ENCODE measurements around the gene OPTC.

The OPTC gene

DNA sequence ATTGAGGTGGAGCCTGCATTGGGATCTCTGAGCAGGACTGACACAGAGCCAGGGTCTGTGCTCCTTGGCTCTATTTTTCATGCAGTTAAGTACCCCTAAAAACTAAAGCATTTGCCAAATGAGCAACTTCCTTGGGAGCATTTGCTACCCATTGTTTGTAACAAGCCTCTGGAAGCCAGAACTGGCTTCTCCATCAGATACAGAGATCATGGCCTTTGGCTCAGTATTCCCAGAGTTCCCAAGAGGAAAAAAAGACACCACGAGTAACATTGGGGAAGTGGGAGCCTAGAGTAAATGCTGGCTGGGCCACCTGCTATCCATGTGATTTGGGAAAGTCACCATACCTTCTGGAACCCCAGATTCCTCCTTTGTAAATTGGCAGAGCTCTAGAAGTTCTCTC, 44.8 kb downstream of the OPTC start:
- no peak overlapping the region for H3K4me3 Mint-ChIP-seq
- no peaks in the 10 kb centered on the region for H3K27me3 Mint-ChIP-seq
- no peaks in the 10 kb centered on the region for H3K9me3 Mint-ChIP-seq (ENCODE audit: low read depth)
- H3K36me3 Mint-ChIP-seq: no peaks in the 10 kb centered on the region
- no peak overlapping the region for H3K27ac Mint-ChIP-seq
- no peaks in the 10 kb centered on the region for H3K4me1 Mint-ChIP-seq (ENCODE audit: low read depth)

DNA sequence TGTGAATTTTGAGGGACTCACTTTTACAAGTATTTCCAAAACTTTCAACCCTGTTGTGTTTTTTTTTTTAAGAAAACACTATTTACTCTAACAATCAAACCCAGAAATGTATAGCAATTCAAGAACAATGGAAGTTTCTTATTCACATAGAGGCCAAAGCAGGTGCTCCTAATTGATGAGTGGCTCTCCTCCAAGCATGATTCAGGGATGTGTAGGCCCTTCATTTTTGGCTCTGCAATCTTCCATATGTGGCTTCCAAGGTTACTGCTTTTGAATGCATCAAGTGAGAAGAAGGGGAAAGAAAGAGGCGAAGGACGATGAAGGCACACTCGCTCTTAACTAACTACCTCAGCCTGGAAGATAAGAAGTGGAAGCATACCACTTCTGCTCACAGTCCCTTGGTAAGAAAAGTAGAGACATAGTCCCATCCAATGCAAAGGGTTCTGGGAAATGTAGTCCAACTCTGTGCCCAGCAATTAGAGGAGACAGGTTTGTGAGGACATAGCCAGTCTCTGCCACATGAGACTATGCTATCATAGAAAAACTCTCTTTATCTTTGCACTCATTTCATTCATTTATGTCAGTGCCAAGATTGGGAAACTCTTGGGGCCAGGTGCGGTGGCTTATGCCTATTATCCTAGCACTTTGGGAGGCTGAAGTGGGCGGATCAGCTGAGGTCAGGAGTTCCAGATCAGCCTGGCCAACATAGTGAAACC, 46.0 kb downstream of the OPTC start:
- Mint-ChIP-seq H3K27me3 (no peaks in the 10 kb centered on the region), H3K27ac (no peak overlapping the region), H3K9me3 (ENCODE audit: low read depth) (no peaks in the 10 kb centered on the region), H3K4me3 (no peak overlapping the region), H3K36me3 (no peaks in the 10 kb centered on the region), H3K4me1 (ENCODE audit: low read depth) (no peaks in the 10 kb centered on the region)

DNA sequence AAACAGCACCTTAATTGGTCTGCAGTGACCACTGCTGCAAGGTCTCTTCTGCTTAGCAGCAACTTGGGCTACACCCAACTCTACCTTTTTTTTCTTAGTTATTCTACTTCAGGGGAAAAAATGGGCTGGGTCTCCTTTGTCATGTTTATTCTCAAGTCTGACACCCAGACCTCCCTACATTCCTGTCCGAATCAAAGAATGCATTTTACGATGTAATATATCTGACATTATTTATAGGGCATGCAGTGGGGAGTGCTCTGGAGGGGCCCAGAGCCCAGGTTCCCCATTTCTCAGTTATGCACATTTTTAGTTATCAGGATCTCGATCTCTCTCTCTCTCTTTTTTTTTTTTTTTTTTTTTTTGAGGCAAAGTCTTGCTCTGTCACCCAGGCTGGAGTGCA, 50.5 kb downstream of the OPTC start:
- Mint-ChIP-seq H3K4me1 (ENCODE audit: low read depth) (no peaks in the 10 kb centered on the region), H3K36me3 (no peaks in the 10 kb centered on the region), H3K27me3 (peaks cover 4% of the 10 kb centered on the region), H3K27ac (no peak overlapping the region), H3K9me3 (ENCODE audit: low read depth) (no peaks in the 10 kb centered on the region), H3K4me3 (no peak overlapping the region)

DNA sequence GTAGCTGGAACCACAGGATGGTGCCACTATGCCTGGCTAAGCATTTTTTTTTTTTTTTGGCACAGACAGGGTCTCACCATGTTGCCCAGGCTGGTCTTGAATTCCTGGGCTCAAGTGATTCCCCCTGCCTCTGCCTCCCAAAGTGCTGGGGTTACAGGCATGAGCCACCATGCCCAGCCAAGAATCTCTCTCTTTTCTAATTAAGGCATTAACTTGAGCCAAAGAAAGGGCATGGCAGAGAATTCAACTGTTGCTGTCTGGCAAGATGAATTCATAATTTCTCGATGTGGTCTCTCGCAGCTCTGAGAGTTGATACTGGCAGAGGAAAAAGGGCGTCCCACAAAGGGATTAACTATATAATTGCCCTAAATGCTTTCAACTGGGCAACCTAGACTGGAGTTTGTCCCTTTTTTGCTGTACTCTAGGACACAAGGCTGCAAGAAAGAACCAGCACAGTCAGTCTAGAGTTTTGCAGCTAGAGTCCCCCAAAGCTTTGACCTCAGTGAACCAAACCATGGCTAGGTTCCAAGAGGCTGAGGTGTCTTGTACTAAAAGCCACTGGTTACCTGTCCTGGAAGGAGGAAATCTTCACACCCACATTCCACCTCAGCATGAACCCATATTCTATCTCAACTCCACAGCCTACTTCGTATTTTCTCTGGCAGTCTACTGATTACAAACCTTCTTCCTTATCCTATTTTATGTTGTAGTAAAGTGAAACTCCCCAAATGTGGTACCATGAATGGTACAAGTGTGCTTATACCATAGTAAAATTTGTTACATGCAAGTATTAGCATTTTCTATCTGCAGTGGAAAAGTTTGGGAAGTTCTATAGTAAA, 51.2 kb downstream of the OPTC start:
- Mint-ChIP-seq H3K27me3 (peaks cover 4% of the 10 kb centered on the region), H3K4me3 (no peak overlapping the region), H3K9me3 (ENCODE audit: low read depth) (no peaks in the 10 kb centered on the region), H3K4me1 (ENCODE audit: low read depth) (no peaks in the 10 kb centered on the region), H3K27ac (no peak overlapping the region), H3K36me3 (no peaks in the 10 kb centered on the region)

DNA sequence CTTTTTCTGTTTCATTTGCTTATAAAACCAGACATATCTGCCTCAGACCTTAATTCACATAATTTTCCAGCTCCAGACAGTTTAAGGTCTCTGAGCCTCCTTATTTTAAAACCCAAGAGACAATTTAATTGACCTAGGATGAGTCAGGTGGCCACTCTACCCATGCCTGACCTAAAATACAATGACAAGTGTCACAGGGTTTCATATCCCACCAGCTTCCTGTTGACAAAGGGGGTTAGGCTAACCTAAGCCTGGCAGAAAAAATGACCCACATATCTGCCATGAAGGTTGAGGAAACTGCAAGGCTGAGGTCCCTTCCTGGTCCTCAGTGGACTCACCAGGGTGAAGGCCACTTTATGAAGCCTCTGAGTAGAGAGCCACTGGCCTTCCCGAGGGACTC, 52.3 kb downstream of the OPTC start:
- Mint-ChIP-seq H3K27me3 (peaks cover 4% of the 10 kb centered on the region), H3K36me3 (no peaks in the 10 kb centered on the region), H3K27ac (no peak overlapping the region), H3K4me3 (no peak overlapping the region), H3K4me1 (ENCODE audit: low read depth) (no peaks in the 10 kb centered on the region), H3K9me3 (ENCODE audit: low read depth) (no peaks in the 10 kb centered on the region)

DNA sequence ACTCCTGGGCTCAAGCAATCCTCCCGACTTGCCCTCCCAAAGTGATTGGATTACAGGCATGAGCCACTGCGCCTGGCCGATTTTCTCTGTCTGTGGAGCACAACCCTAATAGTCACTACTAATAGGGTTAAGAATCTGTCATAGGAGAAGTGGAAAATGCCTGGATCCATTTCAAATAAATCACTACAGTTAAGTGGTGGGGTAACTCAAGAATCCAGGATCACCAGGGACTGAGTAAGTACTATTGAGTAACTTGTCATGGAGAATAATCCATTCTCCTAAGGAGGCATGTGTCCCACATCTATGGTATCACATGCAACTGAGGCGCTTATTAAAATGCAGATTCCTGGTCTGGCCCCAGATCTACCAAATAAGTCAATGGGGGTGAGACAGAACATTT, 53.2 kb downstream of the OPTC start:
- H3K4me1 Mint-ChIP-seq (ENCODE audit: low read depth): no peaks in the 10 kb centered on the region
- peaks cover 4% of the 10 kb centered on the region for H3K27me3 Mint-ChIP-seq
- H3K9me3 Mint-ChIP-seq (ENCODE audit: low read depth): no peaks in the 10 kb centered on the region
- H3K36me3 Mint-ChIP-seq: no peaks in the 10 kb centered on the region
- no peak overlapping the region for H3K4me3 Mint-ChIP-seq
- H3K27ac Mint-ChIP-seq: no peak overlapping the region

DNA sequence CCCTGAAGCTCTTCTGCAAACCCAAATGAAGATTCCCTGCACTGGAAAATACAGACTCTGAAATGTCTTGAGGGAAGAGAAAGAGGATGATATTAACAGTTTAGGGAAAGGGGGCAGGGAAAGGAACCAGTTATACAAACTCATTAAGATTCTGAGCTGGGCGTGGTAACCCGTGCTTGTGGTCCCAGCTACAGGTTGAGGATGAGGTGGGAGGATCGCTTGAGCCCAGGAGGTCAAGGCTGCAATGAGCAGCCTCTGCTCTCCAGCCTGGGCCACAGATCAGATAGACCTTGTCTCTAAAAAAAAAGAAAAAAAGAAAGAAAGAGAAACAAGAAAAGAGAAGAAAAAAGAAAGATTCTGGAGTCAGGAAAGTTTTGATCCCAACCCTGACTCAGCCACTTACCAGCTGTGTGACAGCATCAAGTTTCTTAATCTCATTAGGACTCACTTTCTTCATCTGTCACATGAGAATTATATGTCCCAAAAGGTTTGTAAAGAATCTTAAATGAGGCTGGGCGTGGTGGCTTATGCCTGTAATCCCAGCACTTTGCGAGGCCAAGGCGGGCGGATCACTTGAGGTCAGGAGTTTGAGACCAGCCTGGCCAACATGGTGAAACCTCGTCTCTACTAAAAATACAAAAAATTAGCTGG, 53.9 kb downstream of the OPTC start:
- H3K4me1 Mint-ChIP-seq (ENCODE audit: low read depth): no peaks in the 10 kb centered on the region
- H3K9me3 Mint-ChIP-seq (ENCODE audit: low read depth): no peaks in the 10 kb centered on the region
- H3K27ac Mint-ChIP-seq: no peak overlapping the region
- H3K4me3 Mint-ChIP-seq: no peak overlapping the region
- peaks cover 4% of the 10 kb centered on the region for H3K27me3 Mint-ChIP-seq
- H3K36me3 Mint-ChIP-seq: no peaks in the 10 kb centered on the region

DNA sequence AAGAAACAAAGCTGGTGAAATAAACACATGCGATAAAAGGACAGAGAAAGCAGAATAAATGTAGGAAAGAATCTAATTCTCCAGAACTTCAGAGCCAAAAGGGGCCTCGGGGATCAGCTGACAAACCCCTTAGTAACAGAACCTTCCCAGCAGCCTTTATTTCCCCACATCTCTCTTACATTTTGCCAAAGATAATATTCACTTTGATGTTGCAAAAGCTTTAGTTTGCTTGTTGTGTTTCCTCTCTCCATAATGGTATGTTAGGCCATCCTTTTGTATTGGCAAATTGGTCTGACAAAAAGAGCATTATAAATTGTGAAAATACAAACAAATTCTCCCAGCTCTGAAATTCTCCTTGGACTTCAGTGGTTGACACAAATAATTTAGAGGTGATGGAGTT, 54.9 kb downstream of the OPTC start:
- peaks cover 4% of the 10 kb centered on the region for H3K27me3 Mint-ChIP-seq
- no peaks in the 10 kb centered on the region for H3K36me3 Mint-ChIP-seq
- no peak overlapping the region for H3K4me3 Mint-ChIP-seq
- H3K4me1 Mint-ChIP-seq (ENCODE audit: low read depth): no peaks in the 10 kb centered on the region
- H3K9me3 Mint-ChIP-seq (ENCODE audit: low read depth): no peaks in the 10 kb centered on the region
- H3K27ac Mint-ChIP-seq: no peak overlapping the region

DNA sequence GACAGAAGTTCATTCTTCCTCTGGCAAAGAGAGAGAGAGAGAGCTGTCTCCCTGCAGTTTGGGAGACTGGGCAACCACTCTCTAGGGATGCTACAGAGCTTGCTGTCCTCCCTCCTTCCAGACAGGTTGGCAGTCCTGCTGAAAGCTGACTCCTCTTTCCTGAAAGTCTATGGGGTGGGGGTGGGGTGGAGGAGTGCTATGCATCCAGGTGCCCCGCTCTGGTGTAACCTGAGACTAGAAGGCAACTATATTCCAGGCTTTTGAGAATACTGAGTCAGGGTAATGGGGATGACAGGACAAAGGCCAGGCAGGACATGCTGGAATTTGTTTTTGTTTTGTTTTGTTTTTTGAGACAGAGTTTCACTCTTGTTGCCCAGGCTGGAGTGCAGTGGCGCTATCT, 55.4 kb downstream of the OPTC start:
- Mint-ChIP-seq H3K27ac (no peak overlapping the region), H3K4me1 (ENCODE audit: low read depth) (no peaks in the 10 kb centered on the region), H3K27me3 (peaks cover 4% of the 10 kb centered on the region), H3K4me3 (no peak overlapping the region), H3K9me3 (ENCODE audit: low read depth) (no peaks in the 10 kb centered on the region), H3K36me3 (no peaks in the 10 kb centered on the region)

DNA sequence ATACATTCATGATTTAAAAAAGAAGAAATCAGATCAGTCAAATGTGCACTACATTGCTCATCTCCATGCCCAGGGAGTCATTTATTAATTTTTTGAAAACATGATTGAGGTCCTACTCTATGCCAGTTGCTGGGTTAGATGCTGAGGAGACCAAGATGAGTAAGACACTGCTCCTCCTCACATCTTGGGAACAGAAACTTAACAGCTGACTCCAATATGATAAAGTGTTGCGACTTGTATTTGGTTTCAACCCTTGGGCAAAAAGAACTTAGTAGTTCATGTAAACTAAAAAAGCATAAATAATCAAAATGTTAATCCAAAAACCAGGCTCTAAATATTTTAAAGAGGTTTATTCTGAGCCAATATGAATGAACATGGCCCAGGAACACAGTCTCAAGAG, 56.9 kb downstream of the OPTC start:
- no peak overlapping the region for H3K27ac Mint-ChIP-seq
- H3K27me3 Mint-ChIP-seq: peaks cover 4% of the 10 kb centered on the region
- no peaks in the 10 kb centered on the region for H3K36me3 Mint-ChIP-seq
- no peaks in the 10 kb centered on the region for H3K4me1 Mint-ChIP-seq (ENCODE audit: low read depth)
- no peak overlapping the region for H3K4me3 Mint-ChIP-seq
- no peaks in the 10 kb centered on the region for H3K9me3 Mint-ChIP-seq (ENCODE audit: low read depth)

DNA sequence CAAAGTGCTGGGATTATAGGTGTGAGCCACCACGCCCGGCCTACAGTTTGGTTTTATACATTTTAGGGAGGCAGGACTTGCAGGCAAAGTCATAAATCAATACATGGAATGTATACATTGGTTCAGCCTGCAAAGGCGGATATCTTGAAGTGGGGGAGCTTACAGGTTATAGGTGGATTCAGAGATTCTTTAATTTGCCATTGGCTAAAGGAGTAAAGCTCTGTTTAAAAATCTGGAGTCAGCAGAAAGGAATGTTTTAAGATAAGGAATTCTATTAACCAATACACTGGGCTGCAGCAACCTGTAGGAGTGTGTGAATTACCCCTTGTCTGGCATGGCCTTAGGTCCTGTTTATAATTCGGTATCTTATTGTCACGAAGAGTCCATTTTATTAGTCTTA, 57.6 kb downstream of the OPTC start:
- H3K4me1 Mint-ChIP-seq (ENCODE audit: low read depth): no peaks in the 10 kb centered on the region
- no peak overlapping the region for H3K4me3 Mint-ChIP-seq
- H3K9me3 Mint-ChIP-seq (ENCODE audit: low read depth): no peaks in the 10 kb centered on the region
- peaks cover 2% of the 10 kb centered on the region for H3K27me3 Mint-ChIP-seq
- H3K27ac Mint-ChIP-seq: no peak overlapping the region
- H3K36me3 Mint-ChIP-seq: no peaks in the 10 kb centered on the region

DNA sequence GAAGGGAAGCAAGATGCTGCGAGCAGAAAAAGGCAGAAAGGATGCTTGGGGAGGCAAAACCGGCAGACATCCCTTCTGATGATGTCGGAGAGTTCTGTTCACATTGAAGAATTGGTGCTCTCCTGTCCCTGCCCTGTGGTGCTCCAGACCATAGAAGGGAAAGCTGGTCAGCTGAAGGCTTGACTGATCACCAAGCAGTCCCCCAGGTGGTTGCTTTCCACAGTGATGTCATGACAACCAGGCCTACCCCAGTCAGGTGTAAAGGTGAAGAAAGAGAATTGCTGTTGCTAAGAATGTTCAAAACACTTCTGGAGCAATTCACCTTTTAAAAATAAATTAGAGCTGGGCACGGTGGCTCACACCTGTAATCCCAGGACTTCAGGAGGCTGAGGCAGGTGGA, 59.5 kb downstream of the OPTC start:
- Mint-ChIP-seq H3K9me3 (ENCODE audit: low read depth) (no peaks in the 10 kb centered on the region), H3K4me1 (ENCODE audit: low read depth) (no peaks in the 10 kb centered on the region)

DNA sequence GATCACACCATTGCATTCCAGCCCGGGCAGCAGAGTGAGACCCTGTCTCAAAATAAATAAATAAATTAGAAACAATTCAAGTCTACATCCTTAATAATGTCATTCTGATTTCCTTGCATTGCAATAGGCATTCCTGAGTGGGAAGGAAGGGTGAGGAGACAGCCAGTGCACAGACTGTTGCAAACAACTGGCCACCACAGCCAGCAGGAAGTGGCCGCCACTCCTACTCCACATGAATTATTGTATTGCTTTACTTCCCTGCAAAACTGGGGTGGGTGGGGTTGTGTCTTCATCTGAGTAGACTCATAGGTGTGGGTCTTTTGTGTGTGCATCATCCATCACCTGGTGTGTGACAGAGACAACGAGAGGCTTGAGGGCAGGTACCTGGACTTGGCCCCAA, 60.1 kb downstream of the OPTC start:
- H3K27me3 Mint-ChIP-seq: no peaks in the 10 kb centered on the region
- H3K4me3 Mint-ChIP-seq: no peak overlapping the region
- no peaks in the 10 kb centered on the region for H3K9me3 Mint-ChIP-seq (ENCODE audit: low read depth)

More for the DNA sequence above, 59.5 kb downstream of the OPTC start:
- no peaks in the 10 kb centered on the region for H3K27me3 Mint-ChIP-seq
- H3K27ac Mint-ChIP-seq: peak overlapping the region; percentile 50
- no peak overlapping the region for H3K4me3 Mint-ChIP-seq
- no peaks in the 10 kb centered on the region for H3K36me3 Mint-ChIP-seq

DNA sequence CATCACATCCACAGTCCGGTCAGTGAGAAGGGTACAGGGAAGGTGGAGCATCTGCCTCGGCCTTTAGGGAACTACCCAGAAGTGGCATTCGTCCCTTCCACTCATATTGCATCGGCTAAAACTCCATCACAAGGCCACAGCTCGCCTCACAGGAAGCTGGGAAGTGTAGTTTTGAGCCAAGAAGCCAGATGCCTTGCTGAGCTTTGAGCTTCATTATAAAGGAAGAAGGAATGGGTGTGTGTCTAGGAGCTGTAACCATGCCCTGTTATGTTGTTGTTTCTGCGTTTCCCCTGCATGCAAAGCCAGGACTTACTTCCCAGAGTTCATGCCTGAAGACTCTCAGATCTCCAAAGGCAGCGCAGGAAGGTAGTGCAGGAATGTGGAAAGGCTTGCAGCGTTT, 61.1 kb downstream of the OPTC start:
- H3K27ac Mint-ChIP-seq: no peak overlapping the region
- no peaks in the 10 kb centered on the region for H3K4me1 Mint-ChIP-seq (ENCODE audit: low read depth)
- no peaks in the 10 kb centered on the region for H3K27me3 Mint-ChIP-seq
- H3K36me3 Mint-ChIP-seq: peaks cover 2% of the 10 kb centered on the region
- H3K9me3 Mint-ChIP-seq (ENCODE audit: low read depth): no peaks in the 10 kb centered on the region
- H3K4me3 Mint-ChIP-seq: no peak overlapping the region

More for the DNA sequence above, 60.1 kb downstream of the OPTC start:
- Mint-ChIP-seq H3K4me1 (ENCODE audit: low read depth) (no peaks in the 10 kb centered on the region), H3K36me3 (no peaks in the 10 kb centered on the region), H3K27ac (no peak overlapping the region)

DNA sequence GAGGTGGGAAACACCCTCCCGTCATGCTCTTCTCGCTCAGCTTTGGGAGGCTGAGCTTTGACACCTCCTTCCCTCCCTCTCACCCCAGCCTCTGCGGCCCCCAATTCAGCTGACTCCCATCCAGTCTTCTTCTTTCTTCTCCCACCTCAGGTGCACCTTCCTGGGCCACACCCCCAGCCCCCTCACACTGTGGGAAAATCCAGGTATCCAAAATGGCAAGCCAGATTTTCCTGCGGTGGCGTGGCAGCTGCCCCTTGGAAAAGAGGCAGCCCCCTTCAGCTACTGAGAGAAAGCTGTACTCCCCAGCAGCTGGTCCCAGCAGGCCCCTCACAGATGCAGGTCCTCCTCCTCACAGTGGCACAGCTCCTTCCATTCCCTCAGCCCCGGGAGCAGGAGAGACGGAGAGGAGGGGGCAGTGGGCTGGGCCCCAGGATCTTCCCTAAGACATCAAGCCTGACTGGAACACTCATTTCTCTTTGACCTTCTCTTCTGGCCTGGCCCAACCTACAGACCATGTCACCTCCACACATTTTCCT, 61.6 kb downstream of the OPTC start:
- H3K4me3 Mint-ChIP-seq: no peak overlapping the region
- no peaks in the 10 kb centered on the region for H3K4me1 Mint-ChIP-seq (ENCODE audit: low read depth)
- H3K27me3 Mint-ChIP-seq: no peaks in the 10 kb centered on the region
- H3K36me3 Mint-ChIP-seq: peaks cover 2% of the 10 kb centered on the region
- no peaks in the 10 kb centered on the region for H3K9me3 Mint-ChIP-seq (ENCODE audit: low read depth)
- no peak overlapping the region for H3K27ac Mint-ChIP-seq

Measured in activated naive CD8-positive, alpha-beta T cell (primary cell).